NCI-H82 treated with DMSO at 0.1 percent for 48 hours (cell line): ENCODE measurements around the gene ZNF782.
"Not testable (repeated sequence)": the region's sequence is repeated elsewhere in the genome, so short reads cannot be mapped to it uniquely, and the experiment has no call there.

Experiments used
- DNase-seq: peaks from one replicate; lab custom pipeline; 2025; ENCODE audit not compliant: unreplicated experiment; lab: John Stamatoyannopoulos, UW

ZNF782 gene

GRCh38 chr9:96853781-96854650, at the start of gene ZNF782:
TSS of gene ZNF782 (minus strand) at chr9:96854514. CDS start at chr9:96851961, 2,553 bp downstream.
- peak; percentile 94 for DNase-seq

- not testable (repeated sequence) for DNase-seq
Observed at GRCh38 chr9:96900010-96900409, 45.7 kb upstream of the ZNF782 start.

- DNase-seq: no peak
Observed at GRCh38 chr9:96892131-96892530, 37.8 kb upstream of the ZNF782 start.

- DNase-seq: no peak
Observed at GRCh38 chr9:96888591-96888990, 34.3 kb upstream of the ZNF782 start.

GRCh38 chr9:96885424-96885823, 31.1 kb upstream of the ZNF782 start:
- DNase-seq: no peak

- DNase-seq: no peak
Observed at GRCh38 chr9:96884443-96884842, 30.1 kb upstream of the ZNF782 start.

GRCh38 chr9:96883922-96884321, 29.6 kb upstream of the ZNF782 start:
- DNase-seq: no peak

GRCh38 chr9:96877269-96877668, 23.0 kb upstream of the ZNF782 start:
- no peak for DNase-seq

GRCh38 chr9:96875461-96876142, 21.3 kb upstream of the ZNF782 start:
- DNase-seq: peak; percentile 93

GRCh38 chr9:96874947-96875460, 20.7 kb upstream of the ZNF782 start:
- no peak for DNase-seq

GRCh38 chr9:96874201-96874785, 20.0 kb upstream of the ZNF782 start:
- DNase-seq: no peak

- no peak for DNase-seq
Observed at GRCh38 chr9:96871176-96871575, 16.9 kb upstream of the ZNF782 start.

- DNase-seq: no peak
Observed at GRCh38 chr9:96868709-96869108, 14.4 kb upstream of the ZNF782 start.

GRCh38 chr9:96867079-96867804, 12.9 kb upstream of the ZNF782 start:
- no peak for DNase-seq

- DNase-seq: not testable (repeated sequence)
Observed at GRCh38 chr9:96865240-96865639, 10.9 kb upstream of the ZNF782 start.

- peak; percentile 79 for DNase-seq
Observed at GRCh38 chr9:96859461-96860198, 5.3 kb upstream of the ZNF782 start.

GRCh38 chr9:96858670-96859069, 4.4 kb upstream of the ZNF782 start:
- no peak for DNase-seq

- DNase-seq: no peak
Observed at GRCh38 chr9:96858018-96858573, 3.8 kb upstream of the ZNF782 start.

GRCh38 chr9:96856363-96857286, 2.3 kb upstream of the ZNF782 start:
- DNase-seq: peak; percentile 29
